Keratinocyte (primary cell): ENCODE results near the gene HCFC1. TPM values are rescaled to one million over a fixed set of nuclear protein-coding genes. Genes with fewer than 3 reads are reported as not detected.
"Not testable (repeated sequence)": the region's sequence is repeated elsewhere in the genome, so short reads cannot be mapped to it uniquely, and the experiment has no call there.

Experiments used
- DNase-seq: peaks from one replicate; pipeline ENCODE4 v3.0.0-alpha.2; 2011; ENCODE audit warnings: low read depth, missing footprints, low spot score
- FAIRE-seq: peaks from 2 replicates; lab custom pipeline; 2011; peaks lifted over from hg19 to GRCh38; lab: Jason Lieb, UNC
- H2AFZ ChIP-seq: 2 replicates; pipeline ENCODE4 v1.6.0; 2012; ENCODE audit warnings: low read length, control low read depth, inconsistent platforms; ENCODE audit not compliant: control insufficient read depth
- H3K27ac ChIP-seq: 2 replicates; pipeline ENCODE4 v1.5.1; 2011; ENCODE audit warnings: low read length; ENCODE audit not compliant: control insufficient read depth, insufficient read depth
- H3K27me3 ChIP-seq: 3 replicates; pipeline ENCODE4 v1.6.0; 2011; ENCODE audit warnings: low read length; ENCODE audit not compliant: control insufficient read depth, insufficient read depth; ENCODE audit errors: extremely low read depth
- H3K36me3 ChIP-seq, 2 experiments: 2 replicates in 1 of 2; 3 replicates in 1 of 2; pipeline ENCODE4 v1.5.1; 2011; ENCODE audit warnings: low read length in 2 of 2, mild to moderate bottlenecking in 1 of 2; ENCODE audit not compliant: control insufficient read depth in 2 of 2, insufficient read depth in 2 of 2; ENCODE audit errors: extremely low read depth in 1 of 2
- H3K4me1 ChIP-seq: 3 replicates; pipeline ENCODE4 v1.5.1; 2011; ENCODE audit warnings: low read length; ENCODE audit not compliant: control insufficient read depth, insufficient read depth; ENCODE audit errors: extremely low read depth
- H3K4me2 ChIP-seq: 3 replicates; pipeline ENCODE4 v1.6.0; 2011; ENCODE audit warnings: low read depth, low read length; ENCODE audit not compliant: control insufficient read depth, insufficient read depth; ENCODE audit errors: extremely low read depth
- H3K4me3 ChIP-seq, 3 experiments: fragments of 200-600 bp in 1 of 3; sonication (generic) in 1 of 3; 2 replicates in 2 of 3; 3 replicates in 1 of 3; pipeline ENCODE4 v1.5.1; 2011 to 2016; ENCODE audit warnings: low read length in 3 of 3, mild to moderate bottlenecking in 3 of 3, control low read depth in 2 of 3, inconsistent platforms in 1 of 3, low read depth in 1 of 3, mixed read lengths in 1 of 3, mixed run types in 1 of 3, moderate library complexity in 1 of 3; ENCODE audit not compliant: control insufficient read depth in 2 of 3, insufficient read depth in 2 of 3; ENCODE audit errors: extremely low read depth in 1 of 3
- H3K79me2 ChIP-seq: 2 replicates; pipeline ENCODE4 v1.6.0; 2012; ENCODE audit warnings: low read length; ENCODE audit not compliant: control insufficient read depth, insufficient read depth
- H3K9ac ChIP-seq: 3 replicates; pipeline ENCODE4 v1.6.0; 2011; ENCODE audit warnings: low read length; ENCODE audit not compliant: control insufficient read depth, insufficient read depth; ENCODE audit errors: extremely low read depth
- H3K9me1 ChIP-seq: 3 replicates; pipeline ENCODE4 v1.6.0; 2011; ENCODE audit warnings: low read length; ENCODE audit not compliant: control insufficient read depth, insufficient read depth; ENCODE audit errors: extremely low read depth
- H3K9me3 ChIP-seq: 2 replicates; pipeline ENCODE4 v1.5.1; 2012; ENCODE audit warnings: low read depth, low read length; ENCODE audit not compliant: control insufficient read depth
- H4K20me1 ChIP-seq: 3 replicates; pipeline ENCODE4 v1.6.0; 2011; ENCODE audit warnings: low read length; ENCODE audit not compliant: control insufficient read depth, insufficient read depth; ENCODE audit errors: extremely low read depth
- EZH2 ChIP-seq: IDR thresholded peaks from one replicate; pipeline ENCODE4 v1.6.1; 2012; ENCODE audit warnings: inconsistent platforms, mild to moderate bottlenecking, low read length, moderate library complexity
- dilution Hi-C: fragments of 300-500 bp; cut with MboI; formaldehyde crosslinking; loops from one replicate; pipeline ENCODE4 v1.7.0; 2020; ENCODE audit warnings: low sequenced_read_pairs; ENCODE audit not compliant: extremely low pct_ligation_motif_present
- polyA plus RNA-seq, 5 experiments: library from polyadenylated mRNA; depleted of rRNA in 3 of 5; stranded (reverse) in 3 of 5; stranded (forward) in 1 of 5; unstranded in 1 of 5; fragments of >200 nt; gene quantifications; 1 replicate in 1 of 5; 2 replicates in 3 of 5; 3 replicates in 1 of 5; pipeline versions ENCODE4 v1.2.1 to v1.2.3, GENCODE V29; 2011 to 2012; ENCODE audit warnings: missing spikeins in 2 of 5, low read depth in 1 of 5, low replicate concordance in 1 of 5
- TF ChIP-seq, protein P1 (sequence below), 3 experiments: IDR thresholded peaks in 1 of 3; conservative IDR thresholded peaks in 1 of 3; optimal IDR thresholded peaks in 1 of 3; 2 replicates in 2 of 3; 3 replicates in 1 of 3; pipeline versions ENCODE3 to v1.5.1; 2011; ENCODE audit warnings: low read length in 3 of 3, mild to moderate bottlenecking in 3 of 3, moderate library complexity in 2 of 3, control low read depth in 1 of 3, inconsistent platforms in 1 of 3; ENCODE audit not compliant: insufficient read depth in 2 of 3; ENCODE audit errors: extremely low read depth in 1 of 3

The HCFC1 gene
- polyA plus RNA-seq, 1 donor (not counting 4 experiments of a cell fraction or from before 2014, with no cell fraction given): 2.7 TPM

DNA sequence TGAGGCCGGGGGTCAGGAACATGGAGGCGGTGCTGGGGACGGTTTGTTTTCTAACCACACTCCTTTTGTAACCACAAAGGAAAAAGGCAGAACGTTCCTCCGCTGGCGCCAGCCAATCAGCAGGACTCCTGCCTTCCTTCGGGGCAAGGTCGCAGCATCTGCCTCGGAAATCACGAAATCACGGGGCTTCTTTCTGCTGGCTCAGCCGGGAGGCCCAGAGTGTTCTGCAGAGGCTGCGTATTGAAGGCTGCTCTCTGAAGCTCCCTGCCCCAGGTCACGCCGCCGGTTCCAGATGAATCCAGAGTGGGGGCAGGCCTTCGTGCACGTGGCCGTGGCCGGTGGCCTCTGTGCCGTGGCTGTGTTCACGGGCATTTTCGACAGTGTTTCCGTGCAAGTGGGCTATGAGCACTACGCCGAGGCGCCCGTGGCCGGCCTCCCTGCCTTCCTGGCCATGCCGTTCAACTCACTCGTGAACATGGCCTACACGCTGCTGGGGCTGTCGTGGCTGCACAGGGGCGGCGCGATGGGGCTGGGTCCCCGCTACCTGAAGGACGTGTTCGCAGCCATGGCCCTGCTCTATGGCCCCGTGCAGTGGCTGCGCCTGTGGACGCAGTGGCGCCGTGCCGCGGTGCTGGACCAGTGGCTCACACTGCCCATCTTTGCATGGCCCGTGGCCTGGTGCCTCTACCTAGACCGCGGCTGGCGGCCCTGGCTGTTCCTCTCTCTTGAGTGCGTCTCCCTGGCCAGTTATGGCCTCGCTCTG lies 10.3 kb upstream of the HCFC1 start:
- Histone ChIP-seq H2AFZ (no peak overlapping the region), H3K4me3 (no peak overlapping the region), H3K4me1 (peaks cover 4% of the 10 kb centered on the region), H3K27ac (no peak overlapping the region), H3K9me3 (no peaks in the 10 kb centered on the region), H3K79me2 (no peaks in the 10 kb centered on the region), H3K9ac (no peak overlapping the region), H3K36me3 (no peaks in the 10 kb centered on the region), H3K4me2 (no peak overlapping the region), H3K27me3 (peaks cover 3% of the 10 kb centered on the region), H3K9me1 (no peaks in the 10 kb centered on the region), H4K20me1 (no peaks in the 10 kb centered on the region)
- DNase-seq (no peak), FAIRE-seq (no peak)
- TF ChIP-seq, protein P1, sequence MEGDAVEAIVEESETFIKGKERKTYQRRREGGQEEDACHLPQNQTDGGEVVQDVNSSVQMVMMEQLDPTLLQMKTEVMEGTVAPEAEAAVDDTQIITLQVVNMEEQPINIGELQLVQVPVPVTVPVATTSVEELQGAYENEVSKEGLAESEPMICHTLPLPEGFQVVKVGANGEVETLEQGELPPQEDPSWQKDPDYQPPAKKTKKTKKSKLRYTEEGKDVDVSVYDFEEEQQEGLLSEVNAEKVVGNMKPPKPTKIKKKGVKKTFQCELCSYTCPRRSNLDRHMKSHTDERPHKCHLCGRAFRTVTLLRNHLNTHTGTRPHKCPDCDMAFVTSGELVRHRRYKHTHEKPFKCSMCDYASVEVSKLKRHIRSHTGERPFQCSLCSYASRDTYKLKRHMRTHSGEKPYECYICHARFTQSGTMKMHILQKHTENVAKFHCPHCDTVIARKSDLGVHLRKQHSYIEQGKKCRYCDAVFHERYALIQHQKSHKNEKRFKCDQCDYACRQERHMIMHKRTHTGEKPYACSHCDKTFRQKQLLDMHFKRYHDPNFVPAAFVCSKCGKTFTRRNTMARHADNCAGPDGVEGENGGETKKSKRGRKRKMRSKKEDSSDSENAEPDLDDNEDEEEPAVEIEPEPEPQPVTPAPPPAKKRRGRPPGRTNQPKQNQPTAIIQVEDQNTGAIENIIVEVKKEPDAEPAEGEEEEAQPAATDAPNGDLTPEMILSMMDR (optimal IDR thresholded peaks at IDR 0.05 in 1 of 3, IDR thresholded peaks at IDR 0.05 in 1 of 3, conservative IDR thresholded peaks at IDR 0.05 in 1 of 3; ENCODE audit: extremely low read depth in 1 of 3, insufficient read depth in 2 of 3, low read length in 3 of 3): no peak
- TF ChIP-seq EZH2: no peak
- dilution Hi-C loops: no loop called here

DNA sequence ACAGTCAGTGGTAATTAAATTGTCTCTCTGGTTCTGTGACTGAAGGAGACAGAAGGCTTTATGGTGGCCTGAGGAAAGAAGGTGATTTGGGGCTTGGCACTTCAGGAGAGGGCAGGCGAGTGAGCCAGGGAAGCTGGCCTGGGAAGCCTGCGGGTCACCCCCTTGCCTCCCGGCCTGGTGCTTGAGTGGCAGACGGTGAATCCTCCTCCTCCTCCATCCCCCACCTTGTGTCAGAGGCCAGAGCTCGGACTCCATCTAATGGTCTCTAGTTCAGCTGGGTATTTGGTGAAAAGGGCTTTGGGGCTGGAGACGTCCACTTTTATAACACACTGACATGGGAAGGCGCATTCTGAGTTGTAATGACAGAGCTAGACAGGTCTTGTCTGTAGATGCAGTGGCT lies 9.6 kb upstream of the HCFC1 start:
- DNase-seq: no peak
- Histone ChIP-seq H3K79me2 (no peaks in the 10 kb centered on the region), H3K9me3 (no peaks in the 10 kb centered on the region), H3K9ac (no peak overlapping the region), H3K27me3 (peaks cover 3% of the 10 kb centered on the region), H4K20me1 (no peaks in the 10 kb centered on the region), H3K4me2 (no peak overlapping the region), H2AFZ (no peak overlapping the region), H3K36me3 (no peaks in the 10 kb centered on the region), H3K4me3 (no peak overlapping the region), H3K27ac (no peak overlapping the region), H3K9me1 (no peaks in the 10 kb centered on the region), H3K4me1 (peaks cover 4% of the 10 kb centered on the region)
- FAIRE-seq: no peak
- dilution Hi-C loops: no loop called here
- no peak for TF ChIP-seq EZH2
- TF ChIP-seq, protein P1 (optimal IDR thresholded peaks at IDR 0.05 in 1 of 3, IDR thresholded peaks at IDR 0.05 in 1 of 3, conservative IDR thresholded peaks at IDR 0.05 in 1 of 3; ENCODE audit: extremely low read depth in 1 of 3, insufficient read depth in 2 of 3, low read length in 3 of 3): no peak

DNA sequence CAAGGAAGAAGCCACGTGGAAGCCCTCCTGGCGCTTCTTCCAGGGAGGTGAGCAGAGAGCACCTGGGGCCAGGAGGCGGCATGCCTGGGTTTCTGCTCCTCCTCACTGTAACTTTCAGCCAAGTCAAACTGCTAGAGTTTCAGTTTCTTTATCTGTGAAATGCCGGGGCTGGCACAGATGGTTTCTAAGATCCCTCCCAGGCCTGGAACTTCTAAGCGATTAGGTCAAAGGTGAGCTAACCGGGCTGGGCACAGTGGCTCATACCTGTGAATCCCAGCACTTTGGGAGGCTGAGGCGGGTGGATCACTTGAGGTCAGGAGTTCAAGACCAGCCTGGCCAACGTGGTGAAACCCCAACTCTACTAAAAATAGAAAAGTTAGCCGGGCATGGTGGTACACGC lies 8.8 kb upstream of the HCFC1 start:
- H3K4me2 ChIP-seq, H3K4me3 ChIP-seq, H3K27ac ChIP-seq, H2AFZ ChIP-seq, H3K9me3 ChIP-seq, dilution Hi-C loops, H3K79me2 ChIP-seq, H3K9ac ChIP-seq, FAIRE-seq, H3K36me3 ChIP-seq, H3K27me3 ChIP-seq, H3K9me1 ChIP-seq, DNase-seq, H4K20me1 ChIP-seq, H3K4me1 ChIP-seq: not testable (repeated sequence)
